HT-29 (cell line): ENCODE measurements around the gene HRG. TPM values are rescaled to one million over a fixed set of nuclear protein-coding genes. Genes with fewer than 3 reads are reported as not detected.
A peak's percentile ranks its signal among the peaks of the same experiment; 100 is the strongest.
"Not testable (repeated sequence)": the region's sequence is repeated elsewhere in the genome, so short reads cannot be mapped to it uniquely, and the experiment has no call there.

Source experiments
- DNase-seq: peaks from one replicate; pipeline ENCODE4 v3.0.0-alpha.2; 2015; ENCODE audit warnings: low spot score
- total RNA-seq: library from RNA; depleted of rRNA; stranded (reverse); fragments of >200 nt; shearing (Covaris generic); gene quantifications from 2 replicates; pipeline ENCODE4 v1.2.3, GENCODE V29; 2014

Gene HRG
- total RNA-seq, 1 experiment from 2014 or later = not detected

- no peak for DNase-seq
Observed at GRCh38 chr3:186680869-186681268, 15.1 kb downstream of the HRG start.

DNA sequence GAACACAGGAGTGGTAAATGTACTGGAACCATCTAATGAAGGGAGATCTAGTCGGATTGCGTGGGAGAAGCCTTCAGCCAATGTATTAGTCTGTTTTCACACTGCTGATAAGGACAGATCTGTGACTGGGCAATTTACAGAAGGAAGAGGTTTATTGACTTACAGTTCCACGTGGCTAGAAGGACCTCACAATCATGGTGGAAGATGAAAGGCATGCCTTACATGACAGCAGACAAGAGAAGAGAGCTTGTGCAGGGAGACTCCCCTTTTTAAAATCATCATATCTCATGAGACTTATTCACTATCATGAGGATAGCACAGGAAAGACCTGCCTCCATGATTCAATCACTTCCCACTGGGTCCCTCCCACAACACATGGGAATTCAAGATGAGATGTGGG, 17.0 kb downstream of the HRG start:
- DNase-seq = no peak

DNA sequence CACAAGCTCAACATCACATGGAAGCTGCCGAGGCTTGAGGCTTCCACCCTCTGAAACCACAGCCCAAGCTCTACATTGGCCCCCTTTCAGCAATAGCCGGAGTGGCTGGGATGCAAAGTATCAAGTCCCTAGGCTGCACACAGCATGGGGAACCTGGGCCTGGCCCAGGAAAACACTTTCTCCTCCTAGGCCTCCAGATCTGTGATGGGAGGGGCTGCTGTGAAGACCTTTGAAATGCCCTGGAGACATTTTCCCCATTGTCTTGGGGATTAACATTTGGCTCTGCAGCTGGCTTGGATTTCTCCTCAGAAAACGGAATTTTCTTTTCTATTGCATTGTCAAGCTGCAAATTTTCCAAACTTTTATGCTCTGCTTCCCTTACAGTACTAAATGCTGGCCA, 18.2 kb downstream of the HRG start:
- no peak for DNase-seq

GRCh38 chr3:186686475-186686874, 20.7 kb downstream of the HRG start:
- DNase-seq = not testable (repeated sequence)

GRCh38 chr3:186687120-186687651, 21.4 kb downstream of the HRG start:
- DNase-seq = no peak

GRCh38 chr3:186690304-186690703, 24.5 kb downstream of the HRG start:
- not testable (repeated sequence) for DNase-seq

DNA sequence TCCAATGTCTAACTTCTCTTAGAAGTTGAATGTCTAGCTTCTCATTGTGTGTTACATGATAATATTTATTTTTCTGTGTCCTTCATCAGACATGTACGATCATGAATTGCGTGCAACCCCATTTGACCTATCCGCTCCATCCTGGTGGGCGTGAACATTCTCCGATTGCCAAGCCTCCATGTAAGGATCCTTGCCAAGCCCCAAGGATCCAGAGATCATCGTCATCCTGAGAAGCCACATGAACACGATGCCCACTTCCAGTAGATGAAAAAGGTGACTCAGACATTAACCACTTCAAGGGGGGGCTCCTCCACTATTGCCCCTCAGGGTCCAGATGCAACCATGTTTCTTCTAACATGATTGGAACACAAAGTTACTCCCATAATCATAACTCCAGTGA, 25.9 kb downstream of the HRG start:
- no peak for DNase-seq

DNA sequence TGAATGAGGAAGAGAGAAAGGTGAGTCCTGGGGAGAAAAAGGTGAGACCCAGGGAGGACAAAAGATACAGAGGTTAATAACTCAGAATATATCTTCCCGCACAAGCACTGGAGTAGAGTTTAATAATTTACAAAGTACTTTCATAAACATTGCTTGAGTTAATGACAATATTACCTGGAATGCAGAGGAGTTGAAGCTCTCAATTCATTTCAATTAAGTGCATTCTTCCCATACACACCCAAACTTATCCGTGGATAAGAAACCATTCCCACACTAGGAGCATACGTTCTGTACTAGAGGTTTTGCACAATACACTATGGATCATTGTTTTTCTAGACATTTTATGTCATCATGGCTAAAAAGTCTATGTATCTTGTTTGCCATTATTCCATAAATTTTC, 28.0 kb downstream of the HRG start:
- no peak for DNase-seq

DNA sequence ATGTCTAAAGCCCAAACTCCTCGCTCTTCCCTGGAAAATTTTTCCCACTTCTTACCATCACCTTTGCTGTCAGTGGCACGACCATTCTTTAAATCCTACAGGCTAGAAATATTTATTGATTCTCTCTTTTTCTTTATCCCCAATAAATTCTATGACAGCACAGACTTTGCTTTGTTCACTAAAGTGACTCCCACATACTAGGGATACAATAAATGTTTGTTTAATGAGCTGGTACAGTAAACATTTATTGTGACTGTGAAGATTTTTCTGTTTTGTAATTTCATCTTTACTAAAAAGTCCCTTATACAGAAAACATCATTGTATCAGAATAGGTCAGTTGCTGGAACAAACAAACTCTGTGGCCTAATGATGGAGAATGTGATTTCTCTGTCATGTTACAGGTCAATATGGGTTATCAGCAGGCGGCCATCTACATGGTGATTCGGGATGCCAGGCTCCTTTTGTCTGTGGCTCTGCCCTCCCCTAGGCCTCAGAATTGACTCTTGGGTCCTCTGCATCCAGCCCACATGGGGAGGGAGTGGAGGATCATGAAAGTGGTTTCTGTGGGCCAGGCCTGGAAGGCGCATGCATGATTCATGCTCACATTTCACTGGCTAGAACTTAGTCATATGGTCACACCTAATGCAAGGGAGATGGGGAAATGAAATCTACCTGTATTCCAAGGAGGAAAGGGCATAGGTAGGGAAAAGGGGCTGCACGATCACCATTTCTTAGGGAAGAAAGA, 28.6 kb downstream of the HRG start:
- DNase-seq = no peak

DNA sequence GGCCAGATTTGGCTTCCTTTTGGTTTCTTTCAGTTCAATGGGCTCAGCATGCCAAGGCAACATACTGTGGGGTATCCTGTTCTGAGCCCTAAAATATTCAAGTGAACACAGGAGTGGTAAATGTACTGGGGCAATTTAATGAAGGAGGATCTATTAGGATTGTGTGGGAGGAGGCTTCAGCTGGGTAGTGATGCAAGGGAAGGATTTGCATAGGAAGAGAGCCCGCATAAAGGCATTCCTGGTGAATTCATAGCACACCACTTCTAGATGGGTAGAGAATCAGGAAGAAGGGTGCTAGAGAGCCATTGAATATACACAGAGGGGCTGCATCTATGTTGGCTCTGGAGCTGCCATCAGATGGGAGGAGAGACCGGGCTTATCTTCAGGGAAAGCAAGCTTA, 30.7 kb downstream of the HRG start:
- no peak for DNase-seq

DNA sequence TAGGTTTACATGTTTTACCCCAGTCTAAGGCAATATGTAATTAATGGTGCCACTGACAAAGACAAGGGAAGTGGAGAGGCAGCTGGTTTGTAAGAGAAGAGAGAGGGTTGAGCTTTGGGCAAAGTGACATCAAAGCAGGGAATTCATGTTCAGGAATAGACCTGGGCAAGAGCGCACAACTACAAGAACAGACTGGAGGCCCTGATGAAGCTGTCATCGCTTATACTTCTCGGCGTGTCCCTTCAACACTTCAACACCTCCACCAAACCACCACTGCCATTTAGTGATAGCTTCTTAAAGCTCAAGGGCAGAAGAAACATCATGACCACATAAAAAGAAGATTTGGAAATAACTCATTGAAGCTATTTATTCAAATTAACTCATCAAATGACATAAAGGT, 31.7 kb downstream of the HRG start:
- DNase-seq = no peak

DNA sequence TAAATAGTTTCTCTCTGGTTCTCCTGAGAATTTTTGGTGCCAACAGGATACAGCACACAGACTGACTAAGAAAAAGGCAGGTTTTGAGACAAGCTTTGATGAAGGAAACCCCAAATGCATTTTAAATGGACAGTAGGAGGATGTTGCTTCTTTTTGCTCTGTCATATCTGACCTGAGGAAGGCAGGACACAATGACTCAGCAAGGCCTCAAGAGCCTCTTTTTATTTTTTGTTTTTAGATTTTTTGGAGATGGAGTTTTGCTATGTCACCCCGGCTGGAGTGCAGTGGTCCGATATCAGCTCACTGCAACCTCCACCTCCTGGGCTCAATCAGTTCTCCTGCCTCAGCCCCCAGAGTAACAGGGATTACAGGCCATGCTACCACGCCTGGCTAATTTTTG, 34.5 kb downstream of the HRG start:
- DNase-seq = no peak

GRCh38 chr3:186702451-186702850, 36.6 kb downstream of the HRG start:
- not testable (repeated sequence) for DNase-seq

DNA sequence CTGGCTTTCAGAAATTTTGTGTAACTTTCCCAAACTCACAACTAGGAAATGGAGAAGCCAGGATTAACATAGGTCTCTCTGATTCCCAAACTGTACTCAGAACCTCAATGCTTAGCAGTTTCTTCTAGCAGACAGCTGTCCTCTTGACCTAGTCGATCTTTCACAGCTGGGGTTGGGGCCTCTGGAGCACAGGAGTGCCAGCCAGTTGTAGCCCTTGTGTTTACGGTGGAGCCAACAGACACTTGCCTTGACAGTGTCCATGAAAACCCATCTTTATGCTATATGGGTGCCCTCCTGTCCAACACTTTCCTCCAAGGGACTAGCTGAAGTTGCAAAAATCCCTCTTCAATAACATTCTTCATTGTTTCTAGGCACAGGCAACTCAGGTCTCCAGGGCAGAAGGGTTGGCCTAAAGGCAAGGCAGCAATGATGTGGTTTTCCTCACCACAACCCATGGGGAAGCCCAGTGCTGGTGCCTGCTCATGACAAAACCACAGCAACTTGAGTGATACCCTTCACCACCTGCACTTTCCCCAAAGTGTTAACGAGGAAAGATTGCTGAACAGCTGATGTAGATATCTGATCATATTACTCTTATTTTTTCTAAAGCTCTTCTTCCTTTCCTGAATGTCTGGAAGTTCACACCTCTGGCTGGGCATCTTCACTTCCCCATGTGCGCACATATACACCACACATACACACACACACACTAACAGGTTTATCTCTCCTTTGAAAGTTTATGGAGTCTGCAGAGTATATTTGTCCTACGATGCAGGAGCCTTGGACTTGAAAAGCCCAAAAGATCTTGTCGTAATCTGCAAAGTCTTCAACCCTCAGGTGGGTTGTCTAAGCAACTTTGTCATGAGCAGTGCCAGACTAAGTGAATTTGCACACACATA, 40.3 kb downstream of the HRG start:
- DNase-seq = no peak

DNA sequence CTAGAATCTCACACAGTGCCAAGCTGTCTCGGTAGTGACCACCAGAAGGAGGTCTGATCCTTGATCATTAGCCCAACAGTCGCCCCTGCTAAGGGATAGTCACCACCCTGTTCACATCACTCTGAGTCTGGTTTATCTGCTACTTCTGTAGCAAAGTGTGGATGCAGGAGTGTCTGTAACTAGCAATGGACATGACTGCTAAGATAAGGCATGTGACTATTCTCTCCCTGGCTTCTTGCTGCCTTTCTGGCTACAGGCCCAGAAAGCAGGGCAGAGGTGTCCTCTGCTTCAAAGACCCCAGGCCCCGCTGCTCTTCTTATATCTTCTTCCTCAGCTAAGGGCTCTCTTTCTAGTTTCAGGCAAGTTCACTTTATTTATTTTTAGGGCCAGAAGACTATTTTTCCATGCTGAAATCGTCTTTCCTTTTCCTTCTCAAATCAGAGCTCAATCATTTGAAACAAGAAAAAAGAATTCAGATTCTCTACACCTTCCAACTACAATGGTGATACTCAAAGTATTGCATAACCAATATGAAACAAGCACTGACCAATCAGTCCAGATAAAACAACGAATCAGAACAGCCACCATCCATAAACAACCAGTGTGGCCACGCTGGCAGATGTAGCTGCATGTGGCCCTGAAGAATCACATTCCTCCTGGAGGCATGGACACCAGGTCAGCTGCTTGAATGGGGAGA, 43.3 kb downstream of the HRG start:
- no peak for DNase-seq

- not testable (repeated sequence) for DNase-seq
Observed at GRCh38 chr3:186710694-186711093, 44.9 kb downstream of the HRG start.

GRCh38 chr3:186713499-186713898, 47.7 kb downstream of the HRG start:
- DNase-seq = no peak

DNA sequence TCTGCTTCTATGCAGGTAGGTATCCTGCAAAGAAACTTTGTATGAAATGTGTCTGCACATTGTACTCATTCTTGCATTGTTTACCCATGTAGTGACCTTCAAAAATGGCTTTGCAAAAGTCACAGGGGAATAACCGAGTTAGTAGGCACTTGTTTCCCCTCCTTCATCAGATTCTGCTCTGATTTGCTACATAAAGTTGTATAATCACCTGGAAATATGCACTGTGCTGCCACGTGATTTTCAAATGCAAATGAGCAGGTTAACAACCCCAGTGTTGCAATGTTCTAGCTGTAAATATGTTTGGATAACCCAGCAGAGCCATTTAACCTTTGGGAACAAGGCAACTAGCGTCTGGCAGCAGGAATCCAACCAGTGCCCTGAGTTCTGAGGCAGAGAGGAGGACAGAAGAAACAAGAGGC, 51.2 kb downstream of the HRG start, which contains the start of gene KNG1:
KNG1 (plus strand) TSS at position 321 of the 419 bp plus-strand sequence. CDS start 184 bp downstream, outside the sequence.
- no peak for DNase-seq

- DNase-seq = no peak
Observed at GRCh38 chr3:186719945-186720739, 54.3 kb downstream of the HRG start.

GRCh38 chr3:186722457-186722856, 56.6 kb downstream of the HRG start:
- DNase-seq = peak; percentile 77

DNA sequence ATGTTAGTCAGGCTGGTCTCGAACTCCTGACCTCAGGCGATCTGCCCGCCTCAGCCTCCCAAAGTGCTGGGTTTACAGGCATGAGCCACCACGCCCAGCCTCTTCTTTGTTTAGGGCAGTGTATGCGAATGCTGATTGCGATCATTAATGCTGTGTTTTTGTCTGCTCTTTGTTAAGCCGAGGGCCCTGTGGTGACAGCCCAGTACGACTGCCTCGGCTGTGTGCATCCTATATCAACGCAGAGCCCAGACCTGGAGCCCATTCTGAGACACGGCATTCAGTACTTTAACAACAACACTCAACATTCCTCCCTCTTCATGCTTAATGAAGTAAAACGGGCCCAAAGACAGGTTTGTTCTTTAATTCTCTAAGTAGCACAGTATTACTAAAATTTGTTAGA, 59.1 kb downstream of the HRG start:
- DNase-seq = no peak
